Caco-2 (cell line): ENCODE results near the gene GFM2. TPM values are rescaled to one million over a fixed set of nuclear protein-coding genes. Genes with fewer than 3 reads are reported as not detected.

Experiments used
- BruUV-seq: library from RNA; stranded (reverse); fragments of 400-500 nt; replicated peaks from 2 replicates; lab custom pipeline; 2021; lab: Mats Ljungman, UMichigan
- CTCF ChIA-PET: fragments of 300-600 bp; sonication (Branson Sonifier 250); formaldehyde crosslinking; loops from one replicate; lab custom pipeline; 2022; ENCODE audit warnings: antibody characterized with exemption; lab: Charles Lee
- POLR2A ChIA-PET: fragments of 300-600 bp; sonication (Branson Sonifier 250); formaldehyde crosslinking; loops from one replicate; lab custom pipeline; 2022; ENCODE audit warnings: antibody characterized with exemption; lab: Charles Lee
- DNase-seq, 2 experiments: peaks; one replicate each; pipeline versions ENCODE4 v3.0.0 to v3.0.0-alpha.2; 2020 to 2022
- H3K27me3 ChIP-seq: replicated peaks from 2 replicates; pipeline ENCODE4 v1.6.0; 2011; ENCODE audit warnings: low read length; ENCODE audit not compliant: control insufficient read depth, insufficient read depth
- H3K36me3 ChIP-seq: 2 replicates; pipeline ENCODE4 v1.5.1; 2011; ENCODE audit warnings: low read length; ENCODE audit not compliant: control insufficient read depth, insufficient read depth
- H3K4me1 ChIP-seq: fragments of 250-450 bp; sonication (Bioruptor Pico); 2 replicates; pipeline ENCODE4 v1.5.1; 2020; ENCODE audit warnings: mild to moderate bottlenecking
- H3K4me3 ChIP-seq: 2 replicates; pipeline ENCODE4 v1.5.1; 2011; ENCODE audit warnings: low read depth, mild to moderate bottlenecking, control low read depth, low read length
- H3K9me3 ChIP-seq: fragments of 250-450 bp; sonication (Bioruptor Pico); 2 replicates; pipeline ENCODE4 v1.5.1; 2020; ENCODE audit warnings: mild to moderate bottlenecking, moderate library complexity
- H3K27ac Mint-ChIP-seq: one replicate; pipeline ENCODE4 v1.8.0; 2022; ENCODE audit warnings: mixed read lengths; ENCODE audit not compliant: unreplicated experiment
- H3K27me3 Mint-ChIP-seq: one replicate; pipeline ENCODE4 v1.8.0; 2022; ENCODE audit warnings: mixed read lengths; ENCODE audit not compliant: insufficient read depth, unreplicated experiment
- H3K36me3 Mint-ChIP-seq: one replicate; pipeline ENCODE4 v1.8.0; 2022; ENCODE audit warnings: mild to moderate bottlenecking, mixed read lengths; ENCODE audit not compliant: insufficient read depth, unreplicated experiment
- H3K4me1 Mint-ChIP-seq: one replicate; pipeline ENCODE4 v1.8.0; 2022; ENCODE audit warnings: low read depth, mixed read lengths; ENCODE audit not compliant: unreplicated experiment
- H3K4me3 Mint-ChIP-seq: one replicate; pipeline ENCODE4 v1.8.0; 2022; ENCODE audit warnings: mild to moderate bottlenecking, moderate library complexity, mixed read lengths; ENCODE audit not compliant: unreplicated experiment
- H3K9me3 Mint-ChIP-seq: one replicate; pipeline ENCODE4 v1.8.0; 2022; ENCODE audit warnings: mixed read lengths; ENCODE audit not compliant: unreplicated experiment
- intact Hi-C: fragments of 100-400 bp; cut with micrococcal nuclease; formaldehyde crosslinking; loops from one replicate; pipeline ENCODE4 v1.10.0; 2022; ENCODE audit not compliant: unreplicated experiment
- total RNA-seq: library from RNA; stranded (reverse); gene quantifications from 2 replicates; pipeline ENCODE4 v1.2.3, GENCODE V29; 2022
- TF ChIP-seq, protein P1 (sequence below), 2 experiments: fragments of 200-600 bp in 1 of 2; IDR thresholded peaks; 1 replicate in 1 of 2; 2 replicates in 1 of 2; pipeline versions ENCODE4 v1.5.1 to v1.8.0; 2011 to 2022; ENCODE audit warnings: antibody characterized with exemption in 1 of 2, control low read depth in 1 of 2, inconsistent platforms in 1 of 2, low read depth in 1 of 2, low read length in 1 of 2, mild to moderate bottlenecking in 1 of 2, moderate library complexity in 1 of 2; ENCODE audit not compliant: insufficient read depth in 1 of 2, severe bottlenecking in 1 of 2, unreplicated experiment in 1 of 2

Gene GFM2
- total RNA-seq, 1 experiment from 2014 or later: 43.6 TPM

DNA sequence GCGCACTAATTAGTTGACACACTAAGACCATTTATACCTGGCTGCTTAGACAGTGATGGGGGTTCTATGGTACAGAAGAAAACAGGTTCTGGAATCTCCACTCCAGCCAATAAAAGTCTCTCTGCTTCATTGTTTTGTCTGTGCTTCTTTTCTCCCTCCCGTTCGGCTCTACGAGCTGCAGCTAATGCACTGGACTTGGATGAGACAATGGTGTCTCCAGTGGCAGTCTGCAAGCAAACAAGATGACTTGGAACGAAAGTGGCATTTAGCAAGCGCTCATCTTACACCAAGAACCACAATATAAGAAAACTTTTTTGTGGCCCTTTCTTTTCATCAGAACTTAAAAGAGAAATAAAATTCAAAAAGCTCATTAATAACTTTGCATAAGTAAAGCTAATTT lies 30.2 kb downstream of the GFM2 start:
- Histone ChIP-seq H3K27me3 (no peaks in the 10 kb centered on the region), H3K4me1 (no peaks in the 10 kb centered on the region), H3K36me3 (peaks cover 4% of the 10 kb centered on the region; the same call in 1 of the 2 replicates), H3K9me3 (no peaks in the 10 kb centered on the region), H3K4me3 (no peak overlapping the region)
- ChIA-PET POLR2A (no interaction called here), CTCF (no interaction called here)
- TF ChIP-seq, protein P1, sequence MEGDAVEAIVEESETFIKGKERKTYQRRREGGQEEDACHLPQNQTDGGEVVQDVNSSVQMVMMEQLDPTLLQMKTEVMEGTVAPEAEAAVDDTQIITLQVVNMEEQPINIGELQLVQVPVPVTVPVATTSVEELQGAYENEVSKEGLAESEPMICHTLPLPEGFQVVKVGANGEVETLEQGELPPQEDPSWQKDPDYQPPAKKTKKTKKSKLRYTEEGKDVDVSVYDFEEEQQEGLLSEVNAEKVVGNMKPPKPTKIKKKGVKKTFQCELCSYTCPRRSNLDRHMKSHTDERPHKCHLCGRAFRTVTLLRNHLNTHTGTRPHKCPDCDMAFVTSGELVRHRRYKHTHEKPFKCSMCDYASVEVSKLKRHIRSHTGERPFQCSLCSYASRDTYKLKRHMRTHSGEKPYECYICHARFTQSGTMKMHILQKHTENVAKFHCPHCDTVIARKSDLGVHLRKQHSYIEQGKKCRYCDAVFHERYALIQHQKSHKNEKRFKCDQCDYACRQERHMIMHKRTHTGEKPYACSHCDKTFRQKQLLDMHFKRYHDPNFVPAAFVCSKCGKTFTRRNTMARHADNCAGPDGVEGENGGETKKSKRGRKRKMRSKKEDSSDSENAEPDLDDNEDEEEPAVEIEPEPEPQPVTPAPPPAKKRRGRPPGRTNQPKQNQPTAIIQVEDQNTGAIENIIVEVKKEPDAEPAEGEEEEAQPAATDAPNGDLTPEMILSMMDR (IDR thresholded peaks at IDR 0.05; ENCODE audit: insufficient read depth in 1 of 2, low read depth in 1 of 2, low read length in 1 of 2, severe bottlenecking in 1 of 2, unreplicated experiment in 1 of 2): no peak
- Mint-ChIP-seq H3K4me1 (no peaks in the 10 kb centered on the region), H3K9me3 (no peaks in the 10 kb centered on the region), H3K27ac (no peak overlapping the region), H3K27me3 (no peaks in the 10 kb centered on the region), H3K36me3 (peaks cover 46% of the 10 kb centered on the region), H3K4me3 (no peak overlapping the region)
- intact Hi-C loops: no loop called here
- BruUV-seq: no TSS peak
- DNase-seq: no peak

DNA sequence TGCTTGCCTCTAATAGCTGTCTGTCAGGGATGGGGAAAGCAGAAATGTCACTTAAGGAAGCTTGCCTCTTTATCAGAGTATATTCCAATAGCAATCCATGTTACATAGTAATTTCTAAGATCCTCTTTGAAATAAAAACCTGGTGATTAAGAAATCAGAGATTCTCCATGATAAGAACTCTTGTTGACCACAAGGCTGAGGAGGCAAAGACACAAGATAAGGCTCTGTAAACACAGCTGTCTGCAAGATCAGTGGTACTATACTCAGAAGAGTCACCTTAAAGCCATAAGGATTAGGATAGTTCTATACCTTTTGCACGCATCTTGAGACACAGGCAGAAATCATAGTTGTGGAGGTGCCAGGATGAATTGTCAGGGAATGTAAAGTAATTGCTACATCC lies 41.6 kb downstream of the GFM2 start:
- ChIA-PET POLR2A (no interaction called here), CTCF (no interaction called here)
- Histone ChIP-seq H3K4me3 (no peak overlapping the region), H3K4me1 (peaks cover 27% of the 10 kb centered on the region), H3K9me3 (no peaks in the 10 kb centered on the region), H3K36me3 (peaks cover 3% of the 10 kb centered on the region), H3K27me3 (no peaks in the 10 kb centered on the region)
- H3K4me3 Mint-ChIP-seq: no peak overlapping the region
- H3K27ac Mint-ChIP-seq: peak overlapping the region; percentile 6
- H3K9me3 Mint-ChIP-seq: peaks cover 9% of the 10 kb centered on the region
- peaks cover 65% of the 10 kb centered on the region for H3K36me3 Mint-ChIP-seq
- TF ChIP-seq, protein P1 (IDR thresholded peaks at IDR 0.05; ENCODE audit: insufficient read depth in 1 of 2, low read depth in 1 of 2, low read length in 1 of 2, severe bottlenecking in 1 of 2, unreplicated experiment in 1 of 2): no peak
- DNase-seq: peak; percentile 46 to 52
- peaks cover 31% of the 10 kb centered on the region for H3K4me1 Mint-ChIP-seq
- no TSS peak for BruUV-seq
- intact Hi-C loops: no loop called here
- no peaks in the 10 kb centered on the region for H3K27me3 Mint-ChIP-seq

DNA sequence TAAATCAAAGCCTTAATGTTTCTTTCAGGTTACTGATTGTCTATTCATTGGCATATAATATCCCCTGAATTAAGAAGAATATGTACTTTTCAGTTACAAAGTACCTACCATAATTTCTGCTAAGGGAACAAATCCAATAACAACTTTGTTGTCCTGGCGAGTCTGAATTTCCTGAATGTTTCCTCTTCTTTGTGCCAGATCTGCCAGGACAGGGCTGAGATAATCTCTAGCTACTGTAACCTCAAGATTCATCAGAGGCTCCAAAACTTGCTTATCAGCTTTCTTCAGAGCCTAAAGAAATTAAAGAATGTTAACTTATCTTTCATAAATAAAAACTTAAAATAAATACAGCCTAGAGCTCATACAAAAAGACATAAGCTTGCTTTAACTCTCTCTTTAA lies 44.6 kb downstream of the GFM2 start:
- POLR2A ChIA-PET: no interaction called here
- H3K27ac Mint-ChIP-seq: no peak overlapping the region
- Histone ChIP-seq H3K4me1 (peaks cover 27% of the 10 kb centered on the region), H3K4me3 (no peak overlapping the region), H3K9me3 (no peaks in the 10 kb centered on the region), H3K27me3 (no peaks in the 10 kb centered on the region), H3K36me3 (peaks cover 3% of the 10 kb centered on the region)
- peaks cover 22% of the 10 kb centered on the region for H3K4me1 Mint-ChIP-seq
- intact Hi-C loops: no loop called here
- H3K36me3 Mint-ChIP-seq: peaks cover 71% of the 10 kb centered on the region
- no peak for DNase-seq
- H3K9me3 Mint-ChIP-seq: peaks cover 9% of the 10 kb centered on the region
- CTCF ChIA-PET: no interaction called here
- H3K4me3 Mint-ChIP-seq: no peak overlapping the region
- H3K27me3 Mint-ChIP-seq: no peaks in the 10 kb centered on the region
- BruUV-seq: no TSS peak
- TF ChIP-seq, protein P1 (IDR thresholded peaks at IDR 0.05; ENCODE audit: insufficient read depth in 1 of 2, low read depth in 1 of 2, low read length in 1 of 2, severe bottlenecking in 1 of 2, unreplicated experiment in 1 of 2): no peak
